Osteoblast (primary cell): ENCODE results near the gene EI24. TPM values are rescaled to one million over a fixed set of nuclear protein-coding genes. Genes with fewer than 3 reads are reported as not detected.
"Not testable (repeated sequence)": the region's sequence is repeated elsewhere in the genome, so short reads cannot be mapped to it uniquely, and the experiment has no call there.

ENCODE experiments used
- DNase-seq: peaks from one replicate; pipeline ENCODE4 v3.0.0; 2011; ENCODE audit warnings: low spot score, mixed read lengths; ENCODE audit not compliant: insufficient read length; ENCODE audit errors: missing footprints
- H2AFZ ChIP-seq: 2 replicates; pipeline ENCODE4 v1.6.0; 2011; ENCODE audit warnings: mild to moderate bottlenecking, low read length
- H3K27ac ChIP-seq: 2 replicates; pipeline ENCODE4 v1.5.1; 2011; ENCODE audit warnings: mild to moderate bottlenecking, low read depth, low read length, moderate library complexity
- H3K27me3 ChIP-seq: 2 replicates; pipeline ENCODE4 v1.6.0; 2012; ENCODE audit warnings: mild to moderate bottlenecking, control low read depth, inconsistent platforms, low read length, moderate library complexity; ENCODE audit not compliant: insufficient read depth
- H3K36me3 ChIP-seq: 2 replicates; pipeline ENCODE4 v1.5.1; 2011; ENCODE audit warnings: mild to moderate bottlenecking, low read length, control low read depth, moderate library complexity; ENCODE audit not compliant: insufficient read depth
- H3K4me1 ChIP-seq: 2 replicates; pipeline ENCODE4 v1.5.1; 2011; ENCODE audit warnings: mild to moderate bottlenecking, low read length, control low read depth, moderate library complexity; ENCODE audit not compliant: insufficient read depth
- H3K4me2 ChIP-seq: 2 replicates; pipeline ENCODE4 v1.6.0; 2011; ENCODE audit warnings: mild to moderate bottlenecking, low read length; ENCODE audit not compliant: insufficient read depth
- H3K4me3 ChIP-seq: fragments of 200-600 bp; sonication (generic); 3 replicates; pipeline ENCODE4 v1.5.1; 2012; ENCODE audit warnings: mild to moderate bottlenecking, low read length, inconsistent platforms; ENCODE audit not compliant: insufficient read depth
- H3K79me2 ChIP-seq: 2 replicates; pipeline ENCODE4 v1.6.0; 2012; ENCODE audit warnings: mild to moderate bottlenecking, low read length, control low read depth, inconsistent platforms; ENCODE audit not compliant: insufficient read depth
- H3K9me3 ChIP-seq: 2 replicates; pipeline ENCODE4 v1.5.1; 2011; ENCODE audit warnings: low read depth, low read length, control low read depth
- H4K20me1 ChIP-seq: 2 replicates; pipeline ENCODE4 v1.6.0; 2012; ENCODE audit warnings: mild to moderate bottlenecking, low read length, control low read depth; ENCODE audit not compliant: insufficient read depth
- total RNA-seq: library from RNA; depleted of rRNA; stranded (reverse); fragments of >200 nt; gene quantifications from 2 replicates; pipeline ENCODE4 v1.2.3, GENCODE V29; 2012
- TF ChIP-seq, protein P1 (sequence below): IDR thresholded peaks from 2 replicates; pipeline ENCODE4 v1.5.1; 2011; ENCODE audit warnings: mild to moderate bottlenecking, low read depth, low read length, moderate library complexity; ENCODE audit errors: extremely low read depth

Gene EI24
- total RNA-seq, 1 donor, result 76.0 TPM

DNA sequence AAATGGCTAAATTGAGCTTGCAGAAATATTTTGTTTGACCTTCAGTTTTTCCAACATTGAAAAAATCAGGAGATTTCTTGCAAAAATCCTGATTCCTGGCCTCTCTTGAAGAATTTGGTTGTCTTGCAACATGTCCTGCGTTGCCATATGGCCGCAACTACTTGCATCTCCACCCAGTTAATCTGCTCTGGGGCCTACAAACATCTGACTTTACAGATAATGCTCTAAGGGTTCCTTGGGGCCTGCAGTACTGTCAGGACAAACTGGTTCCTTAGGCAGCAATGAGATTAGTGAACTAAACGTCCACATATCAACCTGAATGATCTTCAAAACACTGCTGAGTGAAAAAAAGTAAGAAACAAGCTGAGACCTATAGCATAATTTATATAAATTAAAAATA lies 36.6 kb upstream of the EI24 start:
- Histone ChIP-seq H3K27me3 (no peaks in the 10 kb centered on the region), H4K20me1 (no peaks in the 10 kb centered on the region), H3K36me3 (no peaks in the 10 kb centered on the region), H2AFZ (no peak overlapping the region), H3K9me3 (no peaks in the 10 kb centered on the region), H3K27ac (no peak overlapping the region), H3K4me2 (no peak overlapping the region), H3K4me3 (no peak overlapping the region), H3K4me1 (no peaks in the 10 kb centered on the region), H3K79me2 (no peaks in the 10 kb centered on the region)
- TF ChIP-seq, protein P1, sequence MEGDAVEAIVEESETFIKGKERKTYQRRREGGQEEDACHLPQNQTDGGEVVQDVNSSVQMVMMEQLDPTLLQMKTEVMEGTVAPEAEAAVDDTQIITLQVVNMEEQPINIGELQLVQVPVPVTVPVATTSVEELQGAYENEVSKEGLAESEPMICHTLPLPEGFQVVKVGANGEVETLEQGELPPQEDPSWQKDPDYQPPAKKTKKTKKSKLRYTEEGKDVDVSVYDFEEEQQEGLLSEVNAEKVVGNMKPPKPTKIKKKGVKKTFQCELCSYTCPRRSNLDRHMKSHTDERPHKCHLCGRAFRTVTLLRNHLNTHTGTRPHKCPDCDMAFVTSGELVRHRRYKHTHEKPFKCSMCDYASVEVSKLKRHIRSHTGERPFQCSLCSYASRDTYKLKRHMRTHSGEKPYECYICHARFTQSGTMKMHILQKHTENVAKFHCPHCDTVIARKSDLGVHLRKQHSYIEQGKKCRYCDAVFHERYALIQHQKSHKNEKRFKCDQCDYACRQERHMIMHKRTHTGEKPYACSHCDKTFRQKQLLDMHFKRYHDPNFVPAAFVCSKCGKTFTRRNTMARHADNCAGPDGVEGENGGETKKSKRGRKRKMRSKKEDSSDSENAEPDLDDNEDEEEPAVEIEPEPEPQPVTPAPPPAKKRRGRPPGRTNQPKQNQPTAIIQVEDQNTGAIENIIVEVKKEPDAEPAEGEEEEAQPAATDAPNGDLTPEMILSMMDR, result no peak
- no peak for DNase-seq

- H3K27me3 ChIP-seq, result no peaks in the 10 kb centered on the region
- no peaks in the 10 kb centered on the region for H3K9me3 ChIP-seq
- DNase-seq, result no peak
- H3K4me3 ChIP-seq, result no peak overlapping the region
- H3K36me3 ChIP-seq, result no peaks in the 10 kb centered on the region
- no peaks in the 10 kb centered on the region for H4K20me1 ChIP-seq
- TF ChIP-seq, protein P1, result no peak
- no peak overlapping the region for H2AFZ ChIP-seq
- H3K79me2 ChIP-seq, result no peaks in the 10 kb centered on the region
- H3K27ac ChIP-seq, result no peak overlapping the region
- no peaks in the 10 kb centered on the region for H3K4me1 ChIP-seq
- H3K4me2 ChIP-seq, result no peak overlapping the region
Measured at GRCh38 chr11:125535585-125535984, 33.7 kb upstream of the EI24 start.

- not testable (repeated sequence) for H3K27ac ChIP-seq, H3K4me3 ChIP-seq, H3K27me3 ChIP-seq, H2AFZ ChIP-seq, H3K9me3 ChIP-seq, H4K20me1 ChIP-seq, H3K4me2 ChIP-seq, H3K4me1 ChIP-seq, H3K79me2 ChIP-seq, H3K36me3 ChIP-seq, DNase-seq
Measured at GRCh38 chr11:125536834-125537233, 32.4 kb upstream of the EI24 start.

- Histone ChIP-seq H4K20me1 (no peaks in the 10 kb centered on the region), H3K4me2 (no peak overlapping the region), H3K36me3 (no peaks in the 10 kb centered on the region), H3K79me2 (no peaks in the 10 kb centered on the region), H3K27me3 (no peaks in the 10 kb centered on the region), H3K9me3 (no peaks in the 10 kb centered on the region), H3K4me1 (no peaks in the 10 kb centered on the region), H3K4me3 (no peak overlapping the region), H2AFZ (no peak overlapping the region), H3K27ac (no peak overlapping the region)
- DNase-seq, result no peak
- TF ChIP-seq, protein P1, result no peak
Measured at GRCh38 chr11:125542709-125543108, 26.6 kb upstream of the EI24 start.
